Upper lobe of right lung (tissue), 1 donor: ENCODE measurements around the gene CTDSP2. TPM values are rescaled to one million over a fixed set of nuclear protein-coding genes. Genes with fewer than 3 reads are reported as not detected.
A peak's percentile ranks its signal among the peaks of the same experiment; 100 is the strongest.

Experiments
- ATAC-seq: fragments of 200-7000 bp; cut with Tn5 transposase; one replicate; pipeline ENCODE4 v1.9.1; 2020; ENCODE audit warnings: mild to moderate bottlenecking, moderate library complexity
- DNase-seq: peaks from one replicate; pipeline ENCODE4 v3.0.0-alpha.2; 2020
- H3K27ac ChIP-seq: fragments of 200-600 bp; one replicate; pipeline ENCODE4 v1.8.0; 2022
- H3K27me3 ChIP-seq: fragments of 200-600 bp; one replicate; pipeline ENCODE4 v1.8.0; 2022; ENCODE audit warnings: mild to moderate bottlenecking
- H3K36me3 ChIP-seq: fragments of 200-600 bp; one replicate; pipeline ENCODE4 v1.8.0; 2022
- H3K4me1 ChIP-seq: fragments of 200-600 bp; one replicate; pipeline ENCODE4 v1.8.0; 2022
- H3K4me3 ChIP-seq: fragments of 200-600 bp; one replicate; pipeline ENCODE4 v1.8.0; 2022; ENCODE audit warnings: mild to moderate bottlenecking
- H3K9me3 ChIP-seq: fragments of 200-600 bp; one replicate; pipeline ENCODE4 v1.8.0; 2022
- intact Hi-C: fragments of 100-400 bp; cut with DNase I; formaldehyde crosslinking; loops from one replicate; pipeline ENCODE4 v1.11.0; 2022
- total RNA-seq: library from RNA; stranded (reverse); fragmentation: NEBNext Ultra II Directional; extraction: Animal tissue kit (Norgen Biotek cat#: 25700); gene quantifications from one replicate; pipeline ENCODE4 v1.2.1, GENCODE V29; 2021
- TF ChIP-seq, protein P1 (sequence below): fragments of 200-600 bp; IDR thresholded peaks from one replicate; pipeline ENCODE4 v1.8.0; 2022; ENCODE audit warnings: antibody characterized with exemption
- donor health status: DM: no; HTN: yes; CAD: no; lungs with severe emphysema.

The CTDSP2 gene
- total RNA-seq, 1 donor from 2014 or later, result 217 TPM

DNA sequence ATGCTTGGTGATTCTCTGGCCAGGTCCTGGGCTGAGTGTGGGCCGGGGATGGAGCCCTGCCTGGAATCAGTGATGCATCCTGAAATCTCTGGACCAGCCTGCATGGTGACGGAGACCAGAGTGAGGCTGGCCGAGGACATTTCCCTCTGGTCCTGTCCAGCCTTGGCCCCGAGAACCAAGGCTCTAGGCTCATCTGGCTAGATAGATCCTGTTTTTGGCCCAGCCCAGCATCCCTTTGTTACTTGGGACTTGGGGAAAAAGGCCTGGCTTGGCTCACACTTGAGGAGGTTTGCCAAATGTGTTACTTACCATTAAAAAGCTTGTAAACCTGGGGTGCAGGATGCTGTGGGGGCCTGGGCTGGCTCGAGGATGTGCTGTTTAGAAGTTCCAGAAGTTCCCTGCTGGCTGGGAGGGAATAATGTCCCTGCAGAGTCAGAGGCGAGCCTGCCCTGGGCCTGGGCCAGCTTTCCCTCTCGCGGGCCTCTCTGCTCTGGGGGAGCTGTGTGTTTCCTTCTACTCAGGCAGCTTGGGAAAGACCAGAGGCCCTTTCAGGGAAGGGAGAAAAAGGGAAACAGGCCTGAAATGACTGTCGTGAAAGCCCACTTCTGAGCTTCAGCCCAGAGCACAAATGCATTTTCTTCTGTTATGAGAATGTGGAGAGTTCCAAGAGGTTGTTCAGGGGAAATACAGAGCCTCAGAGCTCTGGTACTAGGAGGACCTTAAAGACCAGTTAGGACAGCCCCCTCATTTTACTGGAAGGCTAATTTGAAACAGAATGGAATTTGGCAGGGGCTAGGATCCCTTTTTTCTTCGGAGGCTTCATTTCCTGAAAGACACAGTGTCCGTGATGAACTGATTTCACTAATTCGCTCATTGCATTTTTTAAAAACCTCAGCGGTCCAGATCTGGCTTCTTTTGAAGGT, 47.2 kb upstream of the CTDSP2 start:
- ATAC-seq (peak; percentile 76), DNase-seq (peak; percentile 93)
- Histone ChIP-seq H3K36me3 (no peaks in the 10 kb centered on the region), H3K4me1 (peaks cover 91% of the 10 kb centered on the region), H3K27me3 (no peaks in the 10 kb centered on the region), H3K27ac (peak overlapping the region; percentile 99), H3K9me3 (no peaks in the 10 kb centered on the region), H3K4me3 (no peak overlapping the region)
- intact Hi-C loops, result no loop called here
- TF ChIP-seq, protein P1, sequence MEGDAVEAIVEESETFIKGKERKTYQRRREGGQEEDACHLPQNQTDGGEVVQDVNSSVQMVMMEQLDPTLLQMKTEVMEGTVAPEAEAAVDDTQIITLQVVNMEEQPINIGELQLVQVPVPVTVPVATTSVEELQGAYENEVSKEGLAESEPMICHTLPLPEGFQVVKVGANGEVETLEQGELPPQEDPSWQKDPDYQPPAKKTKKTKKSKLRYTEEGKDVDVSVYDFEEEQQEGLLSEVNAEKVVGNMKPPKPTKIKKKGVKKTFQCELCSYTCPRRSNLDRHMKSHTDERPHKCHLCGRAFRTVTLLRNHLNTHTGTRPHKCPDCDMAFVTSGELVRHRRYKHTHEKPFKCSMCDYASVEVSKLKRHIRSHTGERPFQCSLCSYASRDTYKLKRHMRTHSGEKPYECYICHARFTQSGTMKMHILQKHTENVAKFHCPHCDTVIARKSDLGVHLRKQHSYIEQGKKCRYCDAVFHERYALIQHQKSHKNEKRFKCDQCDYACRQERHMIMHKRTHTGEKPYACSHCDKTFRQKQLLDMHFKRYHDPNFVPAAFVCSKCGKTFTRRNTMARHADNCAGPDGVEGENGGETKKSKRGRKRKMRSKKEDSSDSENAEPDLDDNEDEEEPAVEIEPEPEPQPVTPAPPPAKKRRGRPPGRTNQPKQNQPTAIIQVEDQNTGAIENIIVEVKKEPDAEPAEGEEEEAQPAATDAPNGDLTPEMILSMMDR, result peak; percentile 19

DNA sequence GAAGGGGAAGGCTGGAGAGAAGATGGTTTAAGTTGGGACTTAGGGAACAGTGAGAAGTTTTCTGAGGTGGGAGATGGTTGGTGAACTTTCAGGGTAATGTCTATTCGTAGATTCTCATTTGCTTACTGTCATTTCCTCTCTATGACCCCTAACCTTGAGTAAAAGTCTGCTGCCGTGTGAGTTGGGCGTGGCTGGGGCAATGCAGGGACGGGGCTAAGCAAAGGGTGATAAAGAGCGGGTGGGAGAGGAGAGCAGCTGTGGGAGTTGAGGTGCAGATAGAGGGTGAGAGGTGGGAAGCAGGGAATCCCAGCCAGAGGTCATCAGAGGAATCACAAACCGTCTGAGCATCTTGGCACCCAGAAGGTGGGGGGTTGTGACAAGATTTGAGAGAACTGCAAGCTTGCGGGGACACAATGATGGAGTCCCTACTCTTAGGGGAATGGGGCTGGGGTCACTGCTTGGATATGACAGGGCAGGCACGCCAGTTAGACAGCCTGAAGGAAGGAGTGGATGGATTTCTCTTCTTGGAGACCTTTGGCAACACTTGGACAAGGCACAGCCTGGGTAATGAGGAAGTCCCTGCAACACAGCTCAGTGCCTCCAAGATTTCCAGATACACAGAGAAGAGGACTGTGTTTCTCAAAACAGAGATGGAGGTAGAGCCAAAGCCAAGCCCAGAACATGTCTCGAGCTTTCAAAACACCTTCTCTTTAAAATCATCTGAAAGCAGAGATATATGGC, 45.9 kb upstream of the CTDSP2 start:
- DNase-seq (no peak), ATAC-seq (no peak)
- Histone ChIP-seq H3K27me3 (no peaks in the 10 kb centered on the region), H3K27ac (peak overlapping the region; percentile 99), H3K9me3 (no peaks in the 10 kb centered on the region), H3K4me1 (peaks cover 91% of the 10 kb centered on the region), H3K36me3 (no peaks in the 10 kb centered on the region), H3K4me3 (no peak overlapping the region)
- intact Hi-C loops, result no loop called here
- TF ChIP-seq, protein P1, result no peak

DNA sequence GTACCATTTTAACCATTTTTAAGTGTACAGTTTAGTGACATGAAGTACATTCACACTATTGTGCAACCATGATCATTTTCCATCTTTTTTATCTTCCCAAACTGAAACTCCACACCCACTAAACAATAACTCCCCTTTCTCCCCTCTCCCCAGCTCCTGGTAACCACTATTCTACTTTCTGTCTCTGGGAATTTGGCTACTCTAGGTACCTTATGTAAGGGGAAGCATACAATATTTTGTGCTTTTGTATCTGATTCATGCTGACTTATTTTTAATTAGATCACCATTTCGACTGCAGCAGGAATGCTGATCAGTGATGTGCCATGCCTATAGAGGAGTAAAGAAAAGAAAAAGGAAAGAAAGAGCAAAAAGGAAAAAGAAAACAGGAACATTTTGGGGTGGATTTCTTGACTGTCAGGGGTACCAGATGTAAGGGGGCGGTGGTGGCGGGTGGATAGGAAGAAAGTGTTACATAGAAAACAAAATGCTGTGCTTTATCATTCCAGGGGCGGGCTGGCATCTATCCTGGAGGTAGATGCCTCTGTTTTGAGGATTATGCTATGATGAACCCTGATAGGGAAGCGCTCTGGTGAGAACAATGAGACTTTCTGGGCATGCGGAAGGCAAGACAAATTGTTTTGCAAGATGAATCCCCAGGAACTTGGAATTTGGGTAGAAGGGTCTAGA, 45.2 kb upstream of the CTDSP2 start:
- TF ChIP-seq, protein P1, result no peak
- intact Hi-C loops, result no loop called here

DNA sequence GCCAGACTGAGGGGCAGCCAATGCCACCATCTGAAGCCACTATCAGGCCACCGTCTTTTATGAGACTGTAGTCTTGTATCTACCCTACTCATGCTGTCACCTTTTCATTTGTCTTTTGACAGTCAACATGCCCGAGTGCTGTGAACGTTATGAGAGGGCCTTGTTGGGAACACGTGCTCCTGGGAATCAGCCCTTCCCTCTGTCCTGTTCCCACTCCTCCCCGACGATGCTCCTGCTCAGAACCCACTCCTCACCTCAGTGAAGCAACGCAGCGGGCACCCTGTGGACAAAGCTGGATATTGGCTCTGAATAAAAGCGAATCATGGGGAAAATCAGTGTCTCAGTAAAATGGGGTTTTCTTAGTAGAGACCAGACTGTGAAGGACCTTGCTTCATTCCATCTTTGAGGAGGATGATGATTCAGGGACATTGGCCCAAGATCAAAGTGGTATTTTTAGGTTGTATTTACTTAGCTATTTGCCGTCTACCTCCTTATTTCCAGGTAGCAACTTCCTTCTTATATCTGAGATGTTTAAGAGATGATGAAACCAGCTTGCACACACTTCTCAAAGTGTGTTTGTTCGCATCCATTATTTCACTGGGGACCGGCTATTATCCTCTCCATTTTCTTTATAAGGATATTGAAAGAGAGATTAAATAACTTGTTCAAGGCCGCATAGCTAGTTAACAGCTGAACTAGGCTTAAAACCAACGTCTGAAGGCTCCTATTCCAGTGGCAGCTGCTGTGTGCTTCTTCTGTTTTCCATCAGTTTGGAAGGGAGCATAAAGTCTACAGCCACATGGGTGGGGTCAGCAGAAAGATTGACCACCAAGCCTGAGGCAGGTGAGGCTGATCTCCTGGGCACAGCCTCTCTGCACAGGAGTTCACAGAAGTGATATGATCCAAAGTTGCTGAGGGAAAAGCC, 43.9 kb upstream of the CTDSP2 start:
- intact Hi-C loops, result no loop called here
- no peak overlapping the region for H3K4me3 ChIP-seq
- no peaks in the 10 kb centered on the region for H3K27me3 ChIP-seq
- peak; percentile 4 for ATAC-seq
- TF ChIP-seq, protein P1, result no peak
- no peaks in the 10 kb centered on the region for H3K9me3 ChIP-seq
- H3K36me3 ChIP-seq, result no peaks in the 10 kb centered on the region
- peaks cover 79% of the 10 kb centered on the region for H3K4me1 ChIP-seq
- H3K27ac ChIP-seq, result peak overlapping the region; percentile 85
- DNase-seq, result no peak

More for the DNA sequence above, 45.2 kb upstream of the CTDSP2 start:
- ATAC-seq (no peak), DNase-seq (no peak)
- Histone ChIP-seq H3K36me3 (no peaks in the 10 kb centered on the region), H3K4me3 (no peak overlapping the region), H3K27ac (peak overlapping the region; percentile 85), H3K4me1 (peaks cover 87% of the 10 kb centered on the region), H3K9me3 (no peaks in the 10 kb centered on the region), H3K27me3 (no peaks in the 10 kb centered on the region)
